ENCODE measurements around the gene LTF.
"Not testable (repeated sequence)": the region's sequence is repeated elsewhere in the genome, so short reads cannot be mapped to it uniquely, and the experiment has no call there.

LTF gene

DNA sequence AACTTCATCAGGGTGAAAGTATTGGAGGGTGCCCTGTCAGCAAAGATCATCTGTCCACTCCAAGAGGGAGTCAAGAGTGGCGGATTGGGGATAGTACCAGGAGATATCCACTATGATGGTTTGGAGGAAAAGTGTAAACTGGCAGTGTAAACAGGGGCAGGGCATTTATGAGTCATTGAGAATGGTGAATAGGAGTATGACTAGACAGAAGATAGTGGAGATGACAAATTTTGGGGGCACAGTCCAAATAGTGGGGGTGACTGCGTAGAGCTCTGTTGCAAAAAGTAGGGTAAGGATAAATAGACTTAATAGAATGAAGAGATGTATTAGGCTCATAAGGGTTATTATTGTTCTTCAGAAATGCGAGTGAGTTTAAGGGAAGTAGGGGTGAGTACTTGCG is 75.9 kb downstream of the LTF start:
- not testable (repeated sequence) for DNase-seq

DNA sequence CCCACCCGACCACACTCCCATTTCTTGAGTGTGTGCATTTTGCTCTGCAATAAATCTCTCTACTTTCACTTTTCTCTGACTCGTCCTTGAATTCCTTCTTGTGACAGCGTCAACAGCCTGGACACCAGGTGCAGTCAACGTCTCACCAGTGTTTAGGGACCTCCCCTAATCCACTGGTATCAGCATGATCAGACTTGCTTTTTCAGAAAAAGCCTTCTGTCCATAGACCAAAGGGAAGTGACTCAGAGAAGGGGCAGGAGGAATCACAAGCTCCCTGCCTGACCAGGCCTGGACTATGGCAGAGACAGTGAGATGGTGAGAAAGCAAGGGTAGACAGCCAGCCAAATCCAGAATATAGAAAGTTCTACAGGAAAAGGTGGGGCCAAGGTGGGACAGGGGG is 78.5 kb downstream of the LTF start:
- DNase-seq: no peak
